ENCODE data around the gene NIPAL4. TPM values are rescaled to one million over a fixed set of nuclear protein-coding genes. Genes with fewer than 3 reads are reported as not detected.

Gene NIPAL4
- total RNA-seq, 3 donors from 2014 or later = under 0.01 to 0.29 (median 0.16) TPM

- Histone ChIP-seq H3K27me3 (no peaks in the 10 kb centered on the region), H3K27ac (no peak overlapping the region), H3K36me3 (no peaks in the 10 kb centered on the region), H3K4me3 (no peak overlapping the region), H3K9me3 (no peaks in the 10 kb centered on the region), H3K4me1 (no peaks in the 10 kb centered on the region)
- DNase-seq (ENCODE audit: low spot score in 2 of 2) = no peak
- intact Hi-C loops (cut with DNase I; ENCODE audit: low total_unique reads) = no loop called here
- TF ChIP-seq, protein P1, sequence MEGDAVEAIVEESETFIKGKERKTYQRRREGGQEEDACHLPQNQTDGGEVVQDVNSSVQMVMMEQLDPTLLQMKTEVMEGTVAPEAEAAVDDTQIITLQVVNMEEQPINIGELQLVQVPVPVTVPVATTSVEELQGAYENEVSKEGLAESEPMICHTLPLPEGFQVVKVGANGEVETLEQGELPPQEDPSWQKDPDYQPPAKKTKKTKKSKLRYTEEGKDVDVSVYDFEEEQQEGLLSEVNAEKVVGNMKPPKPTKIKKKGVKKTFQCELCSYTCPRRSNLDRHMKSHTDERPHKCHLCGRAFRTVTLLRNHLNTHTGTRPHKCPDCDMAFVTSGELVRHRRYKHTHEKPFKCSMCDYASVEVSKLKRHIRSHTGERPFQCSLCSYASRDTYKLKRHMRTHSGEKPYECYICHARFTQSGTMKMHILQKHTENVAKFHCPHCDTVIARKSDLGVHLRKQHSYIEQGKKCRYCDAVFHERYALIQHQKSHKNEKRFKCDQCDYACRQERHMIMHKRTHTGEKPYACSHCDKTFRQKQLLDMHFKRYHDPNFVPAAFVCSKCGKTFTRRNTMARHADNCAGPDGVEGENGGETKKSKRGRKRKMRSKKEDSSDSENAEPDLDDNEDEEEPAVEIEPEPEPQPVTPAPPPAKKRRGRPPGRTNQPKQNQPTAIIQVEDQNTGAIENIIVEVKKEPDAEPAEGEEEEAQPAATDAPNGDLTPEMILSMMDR (IDR thresholded peaks at IDR 0.05) = no peak
- TF ChIP-seq POLR2AphosphoS5 (IDR thresholded peaks at IDR 0.05) = no peak
- no peak for TF ChIP-seq POLR2A (IDR thresholded peaks at IDR 0.05)
Observed at GRCh38 chr5:157506066-157506590, 46.1 kb downstream of the NIPAL4 start.

GRCh38 chr5:157506981-157507780 is 47.2 kb downstream of the NIPAL4 start:
- peak overlapping the region in 1 of 2 donors; percentile 23 for H3K27ac ChIP-seq
- no peaks in the 10 kb centered on the region for H3K36me3 ChIP-seq
- H3K4me3 ChIP-seq = no peak overlapping the region
- intact Hi-C loops (cut with DNase I; ENCODE audit: low total_unique reads) = no loop called here
- H3K9me3 ChIP-seq = no peaks in the 10 kb centered on the region
- no peaks in the 10 kb centered on the region for H3K27me3 ChIP-seq
- TF ChIP-seq, protein P1 (IDR thresholded peaks at IDR 0.05) = no peak
- TF ChIP-seq POLR2A (IDR thresholded peaks at IDR 0.05) = no peak
- no peak for TF ChIP-seq POLR2AphosphoS5 (IDR thresholded peaks at IDR 0.05)
- no peak for DNase-seq (ENCODE audit: low spot score in 2 of 2)
- no peaks in the 10 kb centered on the region for H3K4me1 ChIP-seq

GRCh38 chr5:157509093-157509492 is 49.1 kb downstream of the NIPAL4 start:
- intact Hi-C loops (cut with DNase I; ENCODE audit: low total_unique reads) = no loop called here
- TF ChIP-seq POLR2AphosphoS5 (IDR thresholded peaks at IDR 0.05) = no peak
- TF ChIP-seq, protein P1 (IDR thresholded peaks at IDR 0.05) = no peak
- TF ChIP-seq POLR2A (IDR thresholded peaks at IDR 0.05) = no peak
- Histone ChIP-seq H3K4me1 (no peaks in the 10 kb centered on the region), H3K9me3 (no peaks in the 10 kb centered on the region), H3K27me3 (no peaks in the 10 kb centered on the region), H3K27ac (no peak overlapping the region), H3K36me3 (no peaks in the 10 kb centered on the region), H3K4me3 (no peak overlapping the region)
- DNase-seq (ENCODE audit: low spot score in 2 of 2) = no peak

DNA sequence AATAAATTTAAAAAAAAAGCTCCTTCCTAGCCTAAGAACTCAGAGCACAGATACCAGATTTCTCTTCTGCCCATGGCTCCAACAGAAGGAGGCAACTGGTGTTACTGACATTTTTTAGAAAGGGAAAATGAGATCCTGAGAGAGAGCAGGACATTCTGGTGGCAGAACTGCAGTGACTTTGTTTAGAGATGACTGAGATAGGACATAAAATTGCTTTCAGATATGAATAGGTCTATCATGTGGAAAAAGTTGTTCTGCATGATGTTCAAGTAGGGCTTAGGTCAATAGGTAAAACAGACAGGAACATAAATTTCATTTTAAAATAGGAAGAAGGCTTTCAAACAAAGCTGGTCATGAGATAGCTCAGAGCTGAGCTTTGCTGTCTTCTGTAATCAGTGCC is 49.6 kb downstream of the NIPAL4 start:
- Histone ChIP-seq H3K27ac (no peak overlapping the region), H3K9me3 (no peaks in the 10 kb centered on the region), H3K4me3 (no peak overlapping the region), H3K27me3 (no peaks in the 10 kb centered on the region), H3K4me1 (no peaks in the 10 kb centered on the region), H3K36me3 (no peaks in the 10 kb centered on the region)
- intact Hi-C loops (cut with DNase I; ENCODE audit: low total_unique reads) = no loop called here
- DNase-seq (ENCODE audit: low spot score in 2 of 2) = no peak
- TF ChIP-seq POLR2A (IDR thresholded peaks at IDR 0.05) = no peak
- no peak for TF ChIP-seq POLR2AphosphoS5 (IDR thresholded peaks at IDR 0.05)
- TF ChIP-seq, protein P1 (IDR thresholded peaks at IDR 0.05) = no peak

DNA sequence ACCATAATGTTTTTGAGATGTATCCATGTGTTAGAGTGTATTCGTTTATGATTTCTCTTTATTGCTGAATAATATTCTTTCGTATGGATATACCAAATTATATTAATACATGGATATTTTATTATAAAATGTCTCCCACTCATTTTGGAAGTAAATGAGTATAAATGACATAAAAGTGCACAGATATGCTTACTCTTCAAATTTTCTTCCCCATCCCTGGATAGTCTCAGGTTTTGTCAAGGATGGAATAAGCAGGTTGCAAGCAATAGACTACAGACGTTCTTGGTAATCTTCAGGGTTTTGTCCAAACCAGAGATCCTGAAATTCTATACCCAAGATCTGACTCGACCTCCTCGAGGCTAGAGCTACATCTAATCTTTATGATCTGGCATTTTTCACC is 50.7 kb downstream of the NIPAL4 start:
- H3K36me3 ChIP-seq = no peaks in the 10 kb centered on the region
- no peaks in the 10 kb centered on the region for H3K9me3 ChIP-seq
- no peak for DNase-seq (ENCODE audit: low spot score in 2 of 2)
- intact Hi-C loops (cut with DNase I; ENCODE audit: low total_unique reads) = no loop called here
- no peak overlapping the region for H3K4me3 ChIP-seq
- H3K27me3 ChIP-seq = no peaks in the 10 kb centered on the region
- no peak for TF ChIP-seq POLR2AphosphoS5 (IDR thresholded peaks at IDR 0.05)
- TF ChIP-seq POLR2A (IDR thresholded peaks at IDR 0.05) = no peak
- no peaks in the 10 kb centered on the region for H3K4me1 ChIP-seq
- peak overlapping the region; percentile 64 to 73 for H3K27ac ChIP-seq
